Upper lobe of left lung (tissue), 6 donors: Measurements from ENCODE around the gene MEGF9. TPM values are rescaled to one million over a fixed set of nuclear protein-coding genes. Genes with fewer than 3 reads are reported as not detected.
A peak's percentile ranks its signal among the peaks of the same experiment; 100 is the strongest.

ENCODE experiments used
- ATAC-seq, 2 donors: fragments of 200-7000 bp; cut with Tn5 transposase; one replicate each; pipeline ENCODE4 v1.9.1; 2022; ENCODE audit warnings: mild to moderate bottlenecking in 2 of 2, moderate library complexity in 2 of 2; ENCODE audit not compliant: low FRiP score in 2 of 2
- DNase-seq, 2 donors: peaks; one replicate each; pipeline ENCODE4 v3.0.0-alpha.2; 2019 to 2020
- H3K27ac ChIP-seq, 4 donors: fragments of 200-600 bp; sonication (generic); one replicate each; pipeline ENCODE4 v1.5.1; 2016 to 2019
- H3K27me3 ChIP-seq, 4 donors: fragments of 200-600 bp; sonication (generic); one replicate each; pipeline ENCODE4 v1.5.1; 2017 to 2019
- H3K36me3 ChIP-seq, 4 donors: fragments of 200-600 bp; sonication (generic); one replicate each; pipeline ENCODE4 v1.5.1; 2016 to 2019
- H3K4me1 ChIP-seq, 4 donors: fragments of 200-600 bp; sonication (generic); one replicate each; pipeline ENCODE4 v1.5.1; 2018 to 2019
- H3K4me3 ChIP-seq, 4 donors: fragments of 200-600 bp; sonication (generic); one replicate each; pipeline ENCODE4 v1.5.1; 2017 to 2019; ENCODE audit warnings: mild to moderate bottlenecking in 2 of 4, moderate library complexity in 1 of 4
- H3K9me3 ChIP-seq, 4 donors: fragments of 200-600 bp; sonication (generic); one replicate each; pipeline ENCODE4 v1.5.1; 2018 to 2019
- EP300 ChIP-seq, 4 donors: sonication (generic); formaldehyde crosslinking; IDR thresholded peaks; one replicate each; pipeline ENCODE4 v1.5.1; 2017; ENCODE audit warnings: antibody characterized with exemption in 4 of 4, control low read depth in 2 of 4
- POLR2A ChIP-seq, 4 donors: fragments of 450-650 bp; IDR thresholded peaks; one replicate each; pipeline ENCODE4 v1.5.1; 2016 to 2017; ENCODE audit warnings: antibody characterized with exemption in 4 of 4, mild to moderate bottlenecking in 2 of 4
- POLR2AphosphoS5 ChIP-seq, 2 donors: sonication (generic); formaldehyde crosslinking; IDR thresholded peaks; one replicate each; pipeline ENCODE4 v1.5.1; 2017; ENCODE audit warnings: antibody characterized with exemption in 2 of 2
- WGBS, 2 donors: methylation state at CpG; one replicate each; pipeline ENCODE4 v1.1.5; 2017 to 2018; 5-methylcytosine and 5-hydroxymethylcytosine counted together
- total RNA-seq, 6 donors: library from RNA; depleted of rRNA in 4 of 6; stranded (reverse); fragments of >200 nt in 4 of 6; gene quantifications; one replicate each; pipeline versions ENCODE4 v1.1.0 to v1.2.1, GENCODE V29; 2016 to 2021
- TF ChIP-seq, protein P1 (sequence below), 6 experiments: fragments of 450-650 bp in 4 of 6; fragments of 200-600 bp in 2 of 6; sonication (generic) in 2 of 6; IDR thresholded peaks; one replicate each; pipeline ENCODE4 v1.5.1; 2016 to 2019; ENCODE audit warnings: antibody characterized with exemption in 6 of 6
- donor health status: DM: no; HTN: no; CAD: no; lungs with moderate emphysema.
- donor health status: DM: no; HTN: yes; CAD: no; lungs with severe emphysema.

The MEGF9 gene
- total RNA-seq, 6 donors from 2014 or later: 30.4 to 130 (median 71.0) TPM

GRCh38 chr9:120683150-120683549, 31.1 kb downstream of the MEGF9 start:
- Histone ChIP-seq H3K4me3 (no peak overlapping the region), H3K36me3 (no peaks in the 10 kb centered on the region), H3K27ac (peak overlapping the region in 1 of 4 donors; percentile 79), H3K9me3 (no peaks in the 10 kb centered on the region), H3K4me1 (peaks cover 6 to 44% (median 25%) of the 10 kb centered on the region in 4 donors), H3K27me3 (no peaks in the 10 kb centered on the region)
- DNase-seq (no peak), ATAC-seq (no peak)
- TF ChIP-seq, protein P1, sequence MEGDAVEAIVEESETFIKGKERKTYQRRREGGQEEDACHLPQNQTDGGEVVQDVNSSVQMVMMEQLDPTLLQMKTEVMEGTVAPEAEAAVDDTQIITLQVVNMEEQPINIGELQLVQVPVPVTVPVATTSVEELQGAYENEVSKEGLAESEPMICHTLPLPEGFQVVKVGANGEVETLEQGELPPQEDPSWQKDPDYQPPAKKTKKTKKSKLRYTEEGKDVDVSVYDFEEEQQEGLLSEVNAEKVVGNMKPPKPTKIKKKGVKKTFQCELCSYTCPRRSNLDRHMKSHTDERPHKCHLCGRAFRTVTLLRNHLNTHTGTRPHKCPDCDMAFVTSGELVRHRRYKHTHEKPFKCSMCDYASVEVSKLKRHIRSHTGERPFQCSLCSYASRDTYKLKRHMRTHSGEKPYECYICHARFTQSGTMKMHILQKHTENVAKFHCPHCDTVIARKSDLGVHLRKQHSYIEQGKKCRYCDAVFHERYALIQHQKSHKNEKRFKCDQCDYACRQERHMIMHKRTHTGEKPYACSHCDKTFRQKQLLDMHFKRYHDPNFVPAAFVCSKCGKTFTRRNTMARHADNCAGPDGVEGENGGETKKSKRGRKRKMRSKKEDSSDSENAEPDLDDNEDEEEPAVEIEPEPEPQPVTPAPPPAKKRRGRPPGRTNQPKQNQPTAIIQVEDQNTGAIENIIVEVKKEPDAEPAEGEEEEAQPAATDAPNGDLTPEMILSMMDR (IDR thresholded peaks at IDR 0.05): no peak
- no peak for TF ChIP-seq POLR2A (IDR thresholded peaks at IDR 0.05)
- no peak for TF ChIP-seq POLR2AphosphoS5 (IDR thresholded peaks at IDR 0.05)
- no peak for TF ChIP-seq EP300 (IDR thresholded peaks at IDR 0.05)
- 80 to 90% methylated on average over 3 of the region's 3 CpGs for WGBS, 2 donors

DNA sequence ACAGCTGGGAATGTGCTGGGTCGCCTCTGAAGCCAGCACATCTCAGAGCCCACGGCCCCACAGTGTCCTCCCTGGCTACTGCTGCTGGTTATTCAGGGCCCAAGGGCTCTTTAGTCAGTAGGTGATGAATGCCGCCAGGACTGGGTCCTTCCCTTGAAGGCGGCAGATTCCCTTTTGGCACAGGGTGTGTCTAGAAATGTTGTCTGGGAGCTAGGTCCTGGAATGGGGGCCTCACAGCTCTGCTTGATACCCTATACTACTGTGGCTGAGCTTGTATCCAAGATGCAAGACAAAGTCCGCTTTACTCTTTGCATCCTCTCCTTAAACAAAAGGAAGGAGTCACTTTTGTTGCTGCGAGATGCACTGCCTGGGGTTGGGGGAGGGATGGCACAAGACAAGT, 33.1 kb downstream of the MEGF9 start:
- no peaks in the 10 kb centered on the region for H3K9me3 ChIP-seq
- no peak overlapping the region for H3K4me3 ChIP-seq
- TF ChIP-seq EP300 (IDR thresholded peaks at IDR 0.05): no peak
- TF ChIP-seq, protein P1 (IDR thresholded peaks at IDR 0.05): no peak
- TF ChIP-seq POLR2A (IDR thresholded peaks at IDR 0.05): no peak
- TF ChIP-seq POLR2AphosphoS5 (IDR thresholded peaks at IDR 0.05): no peak
- DNase-seq: no peak
- H3K4me1 ChIP-seq: peaks cover 6 to 50% (median 25%) of the 10 kb centered on the region in 4 donors
- no peak for ATAC-seq
- no peaks in the 10 kb centered on the region for H3K36me3 ChIP-seq
- H3K27me3 ChIP-seq: no peaks in the 10 kb centered on the region
- H3K27ac ChIP-seq: no peak overlapping the region
- WGBS, 2 donors: 95 to 97% methylated on average over 6 of the region's 6 CpGs

- TF ChIP-seq EP300 (IDR thresholded peaks at IDR 0.05) (no peak), POLR2AphosphoS5 (IDR thresholded peaks at IDR 0.05) (no peak), POLR2A (IDR thresholded peaks at IDR 0.05) (no peak)
- TF ChIP-seq, protein P1 (IDR thresholded peaks at IDR 0.05): no peak
- Histone ChIP-seq H3K4me3 (no peak overlapping the region), H3K27me3 (no peaks in the 10 kb centered on the region), H3K9me3 (no peaks in the 10 kb centered on the region), H3K4me1 (peaks cover 5 to 51% (median 25%) of the 10 kb centered on the region in 4 donors), H3K36me3 (no peaks in the 10 kb centered on the region), H3K27ac (no peak overlapping the region)
- DNase-seq (no peak), ATAC-seq (no peak)
- WGBS, 2 donors: 84 to 91% methylated on average over 4 of the region's 4 CpGs
Measured at GRCh38 chr9:120680579-120680978, 33.7 kb downstream of the MEGF9 start.

DNA sequence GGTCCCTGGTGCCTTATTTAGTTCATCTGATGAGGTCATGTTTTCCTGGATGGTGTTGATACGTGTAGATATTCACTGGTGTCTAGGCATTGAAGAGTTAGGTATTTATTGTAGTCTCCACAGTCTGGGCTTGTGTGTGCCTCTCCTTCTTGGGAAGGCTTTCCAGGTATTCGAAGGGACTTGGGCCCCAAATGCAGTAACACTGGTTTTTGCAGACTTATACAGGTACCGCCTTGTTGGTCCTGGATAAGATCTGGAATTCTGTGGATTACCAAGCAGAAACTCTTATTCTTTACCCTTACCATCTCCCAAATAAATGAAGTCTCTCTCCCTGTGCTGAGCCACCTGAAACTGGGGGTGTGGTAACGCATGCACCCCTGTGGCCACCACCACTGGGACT, 34.1 kb downstream of the MEGF9 start:
- no peak for DNase-seq

More for the DNA sequence above, 34.1 kb downstream of the MEGF9 start:
- H3K4me3 ChIP-seq: no peak overlapping the region
- H3K27ac ChIP-seq: no peak overlapping the region
- no peak for ATAC-seq
- H3K36me3 ChIP-seq: no peaks in the 10 kb centered on the region
- H3K27me3 ChIP-seq: no peaks in the 10 kb centered on the region
- TF ChIP-seq EP300 (IDR thresholded peaks at IDR 0.05) (no peak), POLR2AphosphoS5 (IDR thresholded peaks at IDR 0.05) (no peak), POLR2A (IDR thresholded peaks at IDR 0.05) (no peak)
- TF ChIP-seq, protein P1 (IDR thresholded peaks at IDR 0.05): no peak
- H3K9me3 ChIP-seq: no peaks in the 10 kb centered on the region
- 95 to 98% methylated on average over 4 of the region's 4 CpGs for WGBS, 2 donors
- H3K4me1 ChIP-seq: peaks cover under 1 to 47% (median 22%) of the 10 kb centered on the region in 4 donors
